WTC11 (cell line): ENCODE measurements around the gene RABGAP1. TPM values are rescaled to one million over a fixed set of nuclear protein-coding genes. Genes with fewer than 3 reads are reported as not detected.

Source experiments
- ATAC-seq: fragments of 200-7000 bp; cut with Tn5 transposase; 2 replicates; pipeline ENCODE4 v1.10.0; 2021; ENCODE audit warnings: mild to moderate bottlenecking, moderate library complexity
- CTCF ChIA-PET: fragments of 300-600 bp; sonication (Branson Sonifier 250); formaldehyde crosslinking; loops from one replicate; lab custom pipeline; 2021; ENCODE audit warnings: antibody characterized with exemption; lab: Charles Lee
- POLR2A ChIA-PET: fragments of 350-600 bp; sonication (Branson Sonifier 250); formaldehyde crosslinking; loops from one replicate; lab custom pipeline; 2021; ENCODE audit warnings: antibody characterized with exemption; lab: Charles Lee
- DNase-seq: peaks from one replicate; pipeline ENCODE4 v3.0.0; 2021; ENCODE audit warnings: low spot score
- H3K27ac Mint-ChIP-seq: 2 replicates; pipeline ENCODE4 v1.8.0; 2021; ENCODE audit warnings: mixed read lengths
- H3K27me3 Mint-ChIP-seq: 2 replicates; pipeline ENCODE4 v1.8.0; 2021; ENCODE audit warnings: low read depth, mild to moderate bottlenecking, moderate library complexity, mixed read lengths
- H3K36me3 Mint-ChIP-seq: 2 replicates; pipeline ENCODE4 v1.8.0; 2021; ENCODE audit warnings: mixed read lengths
- H3K4me1 Mint-ChIP-seq: 2 replicates; pipeline ENCODE4 v1.8.0; 2022; ENCODE audit warnings: mixed read lengths
- H3K4me3 Mint-ChIP-seq: 2 replicates; pipeline ENCODE4 v1.8.0; 2021; ENCODE audit warnings: mild to moderate bottlenecking, moderate library complexity, mixed read lengths
- H3K9me3 Mint-ChIP-seq: 2 replicates; pipeline ENCODE4 v1.8.0; 2021; ENCODE audit warnings: mixed read lengths
- AFF4 ChIP-seq: sonication (generic); formaldehyde crosslinking; IDR thresholded peaks from 2 replicates; pipeline ENCODE4 v1.8.1; 2023; ENCODE audit warnings: mild to moderate bottlenecking, missing genetic modification reagents, borderline replicate concordance
- AR ChIP-seq: fragments of 250-450 bp; sonication (Bioruptor Pico); IDR thresholded peaks from 2 replicates; pipeline ENCODE4 v1.9.0; 2021; ENCODE audit warnings: mild to moderate bottlenecking
- E2F5 ChIP-seq: sonication (generic); formaldehyde crosslinking; IDR thresholded peaks from 2 replicates; pipeline ENCODE4 v1.8.1; 2022; ENCODE audit warnings: mild to moderate bottlenecking, moderate library complexity, missing genetic modification reagents
- ERG ChIP-seq: fragments of 250-450 bp; sonication (Bioruptor Pico); IDR thresholded peaks from 2 replicates; pipeline ENCODE4 v1.8.0; 2021; ENCODE audit warnings: mild to moderate bottlenecking
- GABPB1 ChIP-seq: sonication (generic); formaldehyde crosslinking; IDR thresholded peaks from 2 replicates; pipeline ENCODE4 v1.8.1; 2023; ENCODE audit warnings: mild to moderate bottlenecking, missing genetic modification reagents
- JAZF1 ChIP-seq: fragments of 250-450 bp; sonication (Bioruptor Pico); IDR thresholded peaks from 2 replicates; pipeline ENCODE4 v1.9.0; 2021; ENCODE audit warnings: moderate library complexity, mild to moderate bottlenecking, inconsistent platforms
- MXD4 ChIP-seq: fragments of 250-450 bp; sonication (Bioruptor Pico); IDR thresholded peaks from 2 replicates; pipeline ENCODE4 v1.8.0; 2021; ENCODE audit warnings: mild to moderate bottlenecking, moderate library complexity, borderline replicate concordance
- NFATC4 ChIP-seq: fragments of 250-450 bp; sonication (Bioruptor Pico); IDR thresholded peaks from 2 replicates; pipeline ENCODE4 v1.9.0; 2021; ENCODE audit warnings: mild to moderate bottlenecking
- NFE2L1 ChIP-seq: sonication (generic); formaldehyde crosslinking; IDR thresholded peaks from 2 replicates; pipeline ENCODE4 v1.8.1; 2023; ENCODE audit warnings: missing genetic modification reagents
- NFYB ChIP-seq: sonication (generic); formaldehyde crosslinking; conservative IDR thresholded peaks from 2 replicates; pipeline ENCODE4 v1.8.0; 2022; ENCODE audit warnings: low read depth, missing genetic modification reagents
- NR2C2 ChIP-seq: sonication (generic); formaldehyde crosslinking; IDR thresholded peaks from 2 replicates; pipeline ENCODE4 v1.8.0; 2022; ENCODE audit warnings: mild to moderate bottlenecking, missing genetic modification reagents
- PRRX2 ChIP-seq: fragments of 250-450 bp; sonication (Bioruptor Pico); IDR thresholded peaks from 2 replicates; pipeline ENCODE4 v1.8.0; 2021; ENCODE audit warnings: mild to moderate bottlenecking
- SMAD3 ChIP-seq: sonication (generic); formaldehyde crosslinking; IDR thresholded peaks from 2 replicates; pipeline ENCODE4 v1.8.0; 2022; ENCODE audit warnings: missing genetic modification reagents, mild to moderate bottlenecking, borderline replicate concordance
- SOX15 ChIP-seq: fragments of 250-450 bp; sonication (Bioruptor Pico); IDR thresholded peaks from 2 replicates; pipeline ENCODE4 v1.9.0; 2021; ENCODE audit warnings: mild to moderate bottlenecking
- SP1 ChIP-seq: sonication (generic); formaldehyde crosslinking; conservative IDR thresholded peaks from 2 replicates; pipeline ENCODE4 v1.8.1; 2022; ENCODE audit warnings: missing genetic modification reagents
- TP53 ChIP-seq: sonication (generic); formaldehyde crosslinking; IDR thresholded peaks from 2 replicates; pipeline ENCODE4 v1.8.1; 2023; ENCODE audit warnings: mild to moderate bottlenecking, missing genetic modification reagents
- ZNF219 ChIP-seq: sonication (generic); formaldehyde crosslinking; IDR thresholded peaks from 2 replicates; pipeline ENCODE4 v1.8.0; 2023; ENCODE audit warnings: missing genetic modification reagents, mild to moderate bottlenecking, borderline replicate concordance
- ZNF396 ChIP-seq: fragments of 250-450 bp; sonication (Bioruptor Pico); IDR thresholded peaks from 2 replicates; pipeline ENCODE4 v1.8.0; 2021; ENCODE audit warnings: mild to moderate bottlenecking, moderate library complexity, borderline replicate concordance
- ZNF416 ChIP-seq: fragments of 250-450 bp; sonication (Bioruptor Pico); IDR thresholded peaks from 2 replicates; pipeline ENCODE4 v1.9.0; 2021; ENCODE audit warnings: mild to moderate bottlenecking, inconsistent platforms
- ZNF423 ChIP-seq: fragments of 250-450 bp; sonication (Bioruptor Pico); IDR thresholded peaks from 2 replicates; pipeline ENCODE4 v2.1.2; 2022; ENCODE audit warnings: mild to moderate bottlenecking, moderate library complexity
- total RNA-seq: library from RNA; stranded (reverse); gene quantifications from 3 replicates; pipeline ENCODE4 v1.2.3, GENCODE V29; 2021

RABGAP1 gene
- total RNA-seq, 1 experiment from 2014 or later, result 38.1 TPM

- no peak for TF ChIP-seq SP1 (CRISPR knock-in tag)
Measured at GRCh38 chr9:123107639-123108285, 166.9 kb downstream of the RABGAP1 start (continued).

- Mint-ChIP-seq H3K27me3 (no peaks in the 10 kb centered on the region), H3K4me3 (no peak overlapping the region), H3K9me3 (no peaks in the 10 kb centered on the region), H3K27ac (peak overlapping the region; percentile 41; the same call in 1 of the 2 replicates), H3K36me3 (peaks cover 24% of the 10 kb centered on the region), H3K4me1 (peaks cover 17% of the 10 kb centered on the region)
- ChIA-PET POLR2A (interaction anchor here (0.6 to 1.1 kb wide), 2 partner anchors 14 to 33 kb away, joined by 3 read pairs; no protein-coding TSS in a partner anchor), CTCF (no interaction called here)
- DNase-seq (no peak), ATAC-seq (no peak)
- TF ChIP-seq ZNF219 (CRISPR knock-in tag) (no peak), AFF4 (CRISPR knock-in tag) (no peak), NFE2L1 (CRISPR knock-in tag) (no peak), ZNF396 (no peak), NFYB (CRISPR knock-in tag) (no peak), SOX15 (CRISPR knock-in tag) (no peak), SMAD3 (CRISPR knock-in tag) (no peak), ZNF416 (no peak), NFATC4 (no peak), PRRX2 (CRISPR knock-in tag) (no peak), MXD4 (CRISPR knock-in tag) (no peak), E2F5 (no peak), GABPB1 (CRISPR knock-in tag) (no peak), ZNF423 (CRISPR knock-in tag) (no peak), AR (CRISPR knock-in tag) (no peak), ERG (CRISPR knock-in tag) (no peak), NR2C2 (no peak), TP53 (CRISPR knock-in tag) (no peak), JAZF1 (CRISPR knock-in tag) (no peak)
Measured at GRCh38 chr9:123108976-123109375, 168.2 kb downstream of the RABGAP1 start.
